Chondrocyte (in vitro differentiated cells): ENCODE results near the gene BCL2L12. TPM values are rescaled to one million over a fixed set of nuclear protein-coding genes. Genes with fewer than 3 reads are reported as not detected.

Source experiments
- DNase-seq: peaks from one replicate; pipeline ENCODE4 v3.0.0; 2021; ENCODE audit warnings: mixed read lengths, low spot score
- H3K27ac Mint-ChIP-seq: one replicate; pipeline ENCODE4 v1.8.0; 2021; ENCODE audit warnings: mild to moderate bottlenecking, moderate library complexity, mixed read lengths; ENCODE audit not compliant: unreplicated experiment
- H3K27me3 Mint-ChIP-seq: 2 replicates; pipeline ENCODE4 v1.8.0; 2021; ENCODE audit warnings: low read depth, mixed read lengths
- H3K36me3 Mint-ChIP-seq: 2 replicates; pipeline ENCODE4 v1.8.0; 2021; ENCODE audit warnings: low read depth, mixed read lengths
- H3K4me1 Mint-ChIP-seq: 2 replicates; pipeline ENCODE4 v1.8.0; 2021; ENCODE audit warnings: low read depth, mild to moderate bottlenecking, mixed read lengths
- H3K4me3 Mint-ChIP-seq: one replicate; pipeline ENCODE4 v1.8.0; 2021; ENCODE audit warnings: mild to moderate bottlenecking, moderate library complexity, mixed read lengths; ENCODE audit not compliant: unreplicated experiment
- H3K9me3 Mint-ChIP-seq: 2 replicates; pipeline ENCODE4 v1.8.0; 2021; ENCODE audit warnings: low read depth, mixed read lengths
- CTCF ChIP-seq: fragments of 200-600 bp; sonication (generic); IDR thresholded peaks from 2 replicates; pipeline ENCODE4 v1.5.0; 2021; ENCODE audit warnings: antibody characterized with exemption, mild to moderate bottlenecking, moderate library complexity
- total RNA-seq: library from RNA; stranded (reverse); gene quantifications from 3 replicates; pipeline ENCODE4 v1.2.1, GENCODE V29; 2021

Gene BCL2L12
- total RNA-seq, 1 donor from 2014 or later: 18.3 TPM

GRCh38 chr19:49677901-49678674, 12.4 kb downstream of the BCL2L12 start:
- no peak for DNase-seq
- no peaks in the 10 kb centered on the region for H3K9me3 Mint-ChIP-seq

GRCh38 chr19:49678985-49679770, 13.4 kb downstream of the BCL2L12 start:
- peak overlapping the region; percentile 87 for H3K27ac Mint-ChIP-seq
- H3K9me3 Mint-ChIP-seq: no peaks in the 10 kb centered on the region
- H3K4me3 Mint-ChIP-seq: peak overlapping the region; percentile 98
- no peak for DNase-seq
- H3K36me3 Mint-ChIP-seq: peaks cover 7% of the 10 kb centered on the region
- peaks cover 36% of the 10 kb centered on the region for H3K4me1 Mint-ChIP-seq
- no peak for TF ChIP-seq CTCF
- H3K27me3 Mint-ChIP-seq: no peaks in the 10 kb centered on the region

More at GRCh38 chr19:49677901-49678674, 12.4 kb downstream of the BCL2L12 start:
- H3K27me3 Mint-ChIP-seq: no peaks in the 10 kb centered on the region
- peak overlapping the region; percentile 87 for H3K27ac Mint-ChIP-seq
- peaks cover 7% of the 10 kb centered on the region for H3K36me3 Mint-ChIP-seq
- TF ChIP-seq CTCF: peak; percentile 81
- H3K4me1 Mint-ChIP-seq: peaks cover 36% of the 10 kb centered on the region
- peak overlapping the region; percentile 98 for H3K4me3 Mint-ChIP-seq

GRCh38 chr19:49679771-49680413, 14.2 kb downstream of the BCL2L12 start:
- Mint-ChIP-seq H3K27ac (no peak overlapping the region), H3K27me3 (no peaks in the 10 kb centered on the region), H3K4me3 (peak overlapping the region; percentile 22), H3K4me1 (peaks cover 36% of the 10 kb centered on the region), H3K9me3 (no peaks in the 10 kb centered on the region), H3K36me3 (peaks cover 7% of the 10 kb centered on the region)
- no peak for DNase-seq
- TF ChIP-seq CTCF: no peak

- Mint-ChIP-seq H3K4me1 (peaks cover 36% of the 10 kb centered on the region), H3K27me3 (no peaks in the 10 kb centered on the region), H3K9me3 (no peaks in the 10 kb centered on the region), H3K4me3 (no peak overlapping the region), H3K36me3 (peaks cover 13% of the 10 kb centered on the region), H3K27ac (peak overlapping the region; percentile 17)
- no peak for DNase-seq
- peak; percentile 98 for TF ChIP-seq CTCF
Measured at GRCh38 chr19:49680421-49681351, 15.0 kb downstream of the BCL2L12 start.
